ENCODE results near the gene ATP10B.
"Not testable (repeated sequence)": the region's sequence is repeated elsewhere in the genome, so short reads cannot be mapped to it uniquely, and the experiment has no call there.

ATP10B gene, protein sequence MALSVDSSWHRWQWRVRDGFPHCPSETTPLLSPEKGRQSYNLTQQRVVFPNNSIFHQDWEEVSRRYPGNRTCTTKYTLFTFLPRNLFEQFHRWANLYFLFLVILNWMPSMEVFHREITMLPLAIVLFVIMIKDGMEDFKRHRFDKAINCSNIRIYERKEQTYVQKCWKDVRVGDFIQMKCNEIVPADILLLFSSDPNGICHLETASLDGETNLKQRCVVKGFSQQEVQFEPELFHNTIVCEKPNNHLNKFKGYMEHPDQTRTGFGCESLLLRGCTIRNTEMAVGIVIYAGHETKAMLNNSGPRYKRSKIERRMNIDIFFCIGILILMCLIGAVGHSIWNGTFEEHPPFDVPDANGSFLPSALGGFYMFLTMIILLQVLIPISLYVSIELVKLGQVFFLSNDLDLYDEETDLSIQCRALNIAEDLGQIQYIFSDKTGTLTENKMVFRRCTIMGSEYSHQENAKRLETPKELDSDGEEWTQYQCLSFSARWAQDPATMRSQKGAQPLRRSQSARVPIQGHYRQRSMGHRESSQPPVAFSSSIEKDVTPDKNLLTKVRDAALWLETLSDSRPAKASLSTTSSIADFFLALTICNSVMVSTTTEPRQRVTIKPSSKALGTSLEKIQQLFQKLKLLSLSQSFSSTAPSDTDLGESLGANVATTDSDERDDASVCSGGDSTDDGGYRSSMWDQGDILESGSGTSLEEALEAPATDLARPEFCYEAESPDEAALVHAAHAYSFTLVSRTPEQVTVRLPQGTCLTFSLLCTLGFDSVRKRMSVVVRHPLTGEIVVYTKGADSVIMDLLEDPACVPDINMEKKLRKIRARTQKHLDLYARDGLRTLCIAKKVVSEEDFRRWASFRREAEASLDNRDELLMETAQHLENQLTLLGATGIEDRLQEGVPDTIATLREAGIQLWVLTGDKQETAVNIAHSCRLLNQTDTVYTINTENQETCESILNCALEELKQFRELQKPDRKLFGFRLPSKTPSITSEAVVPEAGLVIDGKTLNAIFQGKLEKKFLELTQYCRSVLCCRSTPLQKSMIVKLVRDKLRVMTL (N-terminal part only)

DNA sequence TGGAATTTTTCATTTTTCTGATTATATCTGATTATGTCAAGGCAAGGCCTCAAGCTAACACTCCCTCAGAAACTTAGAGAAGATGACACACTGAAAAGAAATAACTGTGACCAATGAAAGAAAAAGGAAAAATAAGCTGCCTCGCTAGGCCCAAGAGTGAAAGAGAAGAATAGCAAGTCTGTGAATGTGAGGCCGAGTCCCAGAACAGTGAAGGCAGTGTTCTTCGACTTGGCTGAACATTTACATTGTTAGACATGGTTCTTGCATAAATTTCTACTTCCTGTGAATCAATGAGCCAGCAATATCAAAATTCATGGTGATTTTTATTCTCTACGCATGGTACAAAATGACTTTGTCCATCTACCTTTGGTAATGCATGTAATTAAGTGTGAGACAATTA is at the start of gene ATP10B:
Gene ATP10B, minus strand, starts transcription at position 163 of the 400 bp plus-strand sequence. CDS start 164,137 bp downstream, outside the sequence.
- no peak for DNase-seq

- no peak for DNase-seq
Observed at GRCh38 chr5:160901656-160902055, 49.6 kb upstream of the ATP10B start.

DNA sequence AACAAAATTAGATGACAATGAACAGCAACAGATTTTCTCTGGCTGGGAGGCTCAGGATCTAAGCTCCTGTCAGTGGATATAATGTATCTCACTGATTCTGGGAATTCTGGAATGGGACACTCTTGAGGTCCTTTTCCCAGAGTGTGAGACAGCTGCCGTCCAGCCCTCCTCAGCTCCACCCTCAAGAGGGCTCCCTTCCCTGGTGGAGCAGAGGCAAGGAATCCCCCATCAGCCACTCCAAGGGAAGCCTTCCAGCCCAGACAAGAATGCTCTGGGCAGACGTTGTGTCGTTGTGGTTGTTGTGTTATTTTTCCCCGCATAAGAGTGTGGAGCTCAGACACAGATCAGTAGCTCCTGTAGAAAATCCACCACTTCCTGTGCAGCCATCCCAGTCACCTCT is 47.7 kb upstream of the ATP10B start:
- DNase-seq: no peak

DNA sequence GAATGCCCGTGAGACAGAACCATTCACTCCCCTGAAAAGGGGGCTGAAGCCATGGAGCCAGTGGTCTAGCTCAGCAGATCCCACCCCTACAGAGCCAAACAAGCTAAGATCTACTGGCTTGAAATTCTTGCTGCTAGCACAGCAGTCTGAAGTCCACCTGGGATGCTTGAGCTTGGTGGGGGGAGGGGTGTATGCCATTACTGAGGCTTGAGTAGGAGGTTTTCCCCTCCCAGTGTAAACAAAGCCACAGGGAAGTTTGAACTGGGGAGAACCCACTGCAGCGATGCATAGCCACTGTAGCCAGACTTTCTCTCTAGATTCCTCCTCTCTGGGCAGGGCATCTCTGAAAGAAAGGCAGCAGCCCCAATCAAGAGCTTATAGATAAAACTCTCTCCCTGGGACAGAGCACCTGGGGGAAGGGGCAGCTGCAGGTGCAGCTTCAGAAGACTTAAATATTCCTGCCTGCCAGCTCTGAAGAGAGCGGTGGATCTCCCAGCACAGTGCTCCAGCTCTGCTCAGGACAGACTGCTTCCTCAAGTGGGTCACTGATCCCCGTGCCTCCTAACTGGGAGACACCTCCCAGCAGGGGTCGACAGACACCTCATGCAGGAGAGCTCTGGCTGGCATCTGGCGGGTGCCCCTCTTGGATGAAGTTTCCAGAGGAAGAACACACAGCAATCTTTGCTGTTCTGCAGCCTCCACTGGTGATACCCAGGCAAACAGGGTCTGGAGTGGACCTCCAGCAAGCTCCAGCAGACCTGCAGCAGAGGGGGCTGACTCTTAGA is 41.4 kb upstream of the ATP10B start:
- not testable (repeated sequence) for DNase-seq

DNA sequence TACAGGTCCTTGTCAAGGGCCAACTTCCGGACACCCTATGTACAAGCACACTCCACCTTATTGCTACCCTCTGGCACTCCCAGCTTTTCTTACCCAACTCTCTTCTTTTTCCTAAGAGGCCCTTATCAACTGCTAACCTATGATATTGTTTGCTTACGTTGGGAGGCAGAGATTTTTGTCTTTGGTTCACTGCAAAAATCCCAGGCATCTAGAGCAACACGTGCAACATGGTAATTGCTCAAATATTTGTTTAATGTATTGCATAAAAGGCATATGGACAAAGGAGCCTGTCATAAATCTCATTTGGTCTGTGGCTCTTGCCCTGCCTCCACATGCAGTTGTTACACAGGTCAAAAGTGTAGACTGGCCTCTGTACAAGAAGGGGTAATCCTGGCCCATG is 35.8 kb upstream of the ATP10B start:
- DNase-seq: no peak

DNA sequence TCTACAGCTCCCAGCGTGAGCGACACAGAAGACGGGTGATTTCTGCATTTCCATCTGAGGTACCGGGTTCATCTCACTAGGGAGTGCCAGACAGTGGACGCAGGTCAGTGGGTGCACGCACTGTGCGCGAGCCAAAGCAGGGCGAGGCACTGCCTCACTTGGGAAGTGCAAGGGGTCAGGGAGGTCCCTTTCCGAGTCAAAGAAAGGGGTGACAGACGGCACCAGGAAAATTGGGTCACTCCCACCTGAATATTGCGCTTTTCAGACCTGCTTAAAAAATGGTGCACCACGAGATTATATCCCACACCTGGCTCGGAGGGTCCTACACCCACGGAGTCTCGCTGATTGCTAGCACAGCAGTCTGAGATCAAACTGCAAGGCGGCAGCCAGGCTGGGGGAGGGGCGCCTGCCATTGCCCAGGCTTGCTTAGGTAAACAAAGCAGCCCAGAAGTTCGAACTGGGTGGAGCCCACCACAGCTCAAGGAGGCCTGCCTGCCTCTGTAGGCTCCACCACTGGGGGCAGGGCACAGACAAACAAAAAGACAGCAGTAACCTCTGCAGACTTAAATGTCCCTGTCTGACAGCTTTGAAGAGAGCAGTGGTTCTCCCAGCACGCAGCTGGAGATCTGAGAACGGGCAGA is 21.7 kb upstream of the ATP10B start:
- not testable (repeated sequence) for DNase-seq

- no peak for DNase-seq
Observed at GRCh38 chr5:160869989-160870521, 18.0 kb upstream of the ATP10B start.

GRCh38 chr5:160867976-160868375 is 16.0 kb upstream of the ATP10B start:
- no peak for DNase-seq

DNA sequence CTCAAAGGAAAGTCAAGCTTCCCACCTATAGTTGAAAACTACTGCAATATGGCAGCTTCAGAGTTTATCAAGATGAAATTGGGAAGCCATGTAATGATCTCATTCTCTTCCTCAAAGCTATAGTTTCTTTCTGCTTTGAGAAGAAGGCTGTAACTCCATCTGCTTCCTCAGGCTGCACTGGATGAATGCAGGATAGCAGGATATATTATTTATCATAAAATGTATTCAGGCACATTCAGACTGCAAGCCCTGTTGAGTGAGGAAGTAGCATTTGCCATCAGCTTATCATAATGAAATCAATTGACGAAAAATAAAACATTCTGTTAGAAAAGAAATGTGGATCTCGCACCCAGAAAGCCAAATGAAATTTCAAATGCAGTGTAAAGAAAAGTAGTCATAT is 560 bp downstream of the ATP10B start:
- no peak for DNase-seq

GRCh38 chr5:160850421-160850820 is 1.6 kb downstream of the ATP10B start:
- no peak for DNase-seq

DNA sequence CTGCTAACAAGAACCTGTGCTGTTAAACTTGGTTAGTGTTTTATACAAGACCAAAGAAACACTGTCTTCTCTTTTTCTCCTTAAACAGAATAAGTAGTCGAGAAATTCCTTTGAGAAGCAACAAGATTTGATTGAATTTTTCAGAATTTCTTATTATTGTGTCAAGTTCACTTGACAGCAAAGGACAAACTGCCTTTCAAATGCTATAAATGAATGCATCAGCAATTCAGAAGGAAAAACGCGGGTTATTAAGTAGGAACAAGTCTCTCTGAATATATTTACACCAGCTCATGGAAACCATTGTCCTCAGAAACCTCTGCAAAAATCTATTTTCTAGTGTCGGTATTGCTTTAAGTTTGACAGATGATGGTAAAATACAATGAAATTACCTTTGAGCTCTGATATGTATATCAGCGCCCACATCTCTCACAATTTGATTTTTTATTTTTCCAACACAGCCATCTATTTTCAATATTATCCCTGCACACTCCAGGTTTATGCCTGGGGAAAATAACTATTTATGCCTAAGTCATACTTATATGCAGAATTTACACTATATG is 4.4 kb downstream of the ATP10B start:
- no peak for DNase-seq

DNA sequence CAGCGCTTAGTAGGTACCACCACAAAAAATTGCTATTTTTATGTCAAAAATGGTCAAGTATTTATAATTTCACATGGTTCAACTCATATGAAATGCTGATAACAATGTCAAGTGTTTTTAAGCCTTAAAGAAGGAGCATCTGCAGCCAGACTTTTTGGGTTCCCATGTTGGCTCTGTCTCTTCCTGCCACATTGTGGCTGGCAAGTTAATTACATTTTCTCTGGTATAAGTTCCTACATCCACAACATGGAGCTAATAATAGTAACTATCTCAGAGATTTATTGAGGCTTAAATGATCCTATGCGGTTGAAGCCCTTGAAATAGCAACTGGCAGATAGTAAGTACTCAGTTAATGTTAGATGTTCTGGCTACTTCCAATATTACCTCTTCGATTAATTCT is 5.4 kb downstream of the ATP10B start:
- no peak for DNase-seq

GRCh38 chr5:160844177-160844576 is 7.8 kb downstream of the ATP10B start:
- no peak for DNase-seq

GRCh38 chr5:160843240-160843639 is 8.8 kb downstream of the ATP10B start:
- no peak for DNase-seq

GRCh38 chr5:160837749-160838593 is 14.0 kb downstream of the ATP10B start:
- no peak for DNase-seq

- no peak for DNase-seq
Observed at GRCh38 chr5:160837211-160837610, 14.8 kb downstream of the ATP10B start.

DNA sequence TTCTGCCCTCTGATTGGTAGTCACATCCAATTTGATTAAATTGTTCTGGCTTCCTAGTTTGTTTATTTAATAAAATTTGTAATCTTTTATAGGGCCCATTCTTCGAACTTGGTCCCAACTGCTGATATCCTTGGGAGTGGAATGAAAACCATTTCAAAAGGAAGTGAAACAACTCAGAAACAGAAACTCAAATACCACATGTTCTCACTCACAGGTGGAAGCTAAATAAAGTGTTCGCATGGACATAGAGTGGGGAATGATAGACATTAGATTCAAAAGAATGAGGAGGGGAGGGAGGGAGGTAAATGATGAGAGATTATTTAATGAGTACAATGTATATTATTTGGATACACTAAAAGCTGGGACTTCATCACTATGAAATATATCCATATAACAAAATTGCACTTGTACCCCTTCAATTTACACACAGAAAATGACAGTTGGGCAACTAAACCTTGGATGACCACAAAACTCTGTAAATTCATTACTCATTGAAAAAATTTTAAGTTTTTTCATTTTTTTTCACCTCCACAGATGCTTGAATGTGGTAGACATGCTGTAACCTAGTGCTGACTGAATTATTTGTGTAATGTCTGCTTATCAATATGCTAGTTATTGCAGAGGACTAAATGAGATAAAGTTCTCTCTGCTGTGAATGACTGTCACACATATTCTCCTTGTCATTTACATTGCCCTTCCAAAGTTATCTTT is 16.0 kb downstream of the ATP10B start:
- no peak for DNase-seq

- no peak for DNase-seq
Observed at GRCh38 chr5:160835376-160835775, 16.6 kb downstream of the ATP10B start.

GRCh38 chr5:160833806-160834205 is 18.2 kb downstream of the ATP10B start:
- no peak for DNase-seq

DNA sequence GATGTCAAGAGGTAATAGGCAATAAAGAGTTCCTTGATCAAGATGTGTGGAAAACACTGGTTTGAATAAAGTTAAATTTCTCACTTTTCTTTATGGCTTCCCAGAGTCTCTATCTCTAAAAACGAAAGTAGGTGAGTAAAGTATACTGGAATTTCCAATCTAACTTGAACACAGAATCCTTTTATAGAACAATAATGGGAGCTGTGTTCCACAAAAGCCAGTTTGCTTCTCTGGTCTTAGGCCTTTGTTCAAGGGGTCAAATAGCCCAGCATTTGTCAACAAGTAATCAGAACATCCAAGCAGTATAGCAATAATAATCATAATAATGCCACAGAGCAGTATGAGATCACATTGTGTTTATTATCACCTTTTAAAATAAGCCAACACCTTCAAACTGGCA is 20.2 kb downstream of the ATP10B start:
- no peak for DNase-seq
